GM19455 (cell line): ENCODE data around the gene HSD11B2.

Experiments
- ATAC-seq: cut with Tn5 transposase; IDR thresholded peaks from one replicate; pipeline ENCODE4 v1.9.1; 2021; ENCODE audit not compliant: unreplicated experiment

HSD11B2 gene

GRCh38 chr16:67470359-67470758 is 39.4 kb downstream of the HSD11B2 start:
- no peak for ATAC-seq

GRCh38 chr16:67471758-67472384 is 41.0 kb downstream of the HSD11B2 start:
- no peak for ATAC-seq

- no peak for ATAC-seq
Observed at GRCh38 chr16:67474551-67475455, 43.9 kb downstream of the HSD11B2 start.

- ATAC-seq = no peak
Observed at GRCh38 chr16:67477960-67478554, 47.1 kb downstream of the HSD11B2 start.

GRCh38 chr16:67480833-67481560 is 50.1 kb downstream of the HSD11B2 start, which contains the start of gene ATP6V0D1:
Gene ATP6V0D1 (minus strand): TSS chr16:67481157. CDS start chr16:67481086, 71 bp downstream.
- ATAC-seq = peak; percentile 89

- no peak for ATAC-seq
Observed at GRCh38 chr16:67481561-67482232, 50.8 kb downstream of the HSD11B2 start.

GRCh38 chr16:67482233-67482924 is 51.5 kb downstream of the HSD11B2 start:
- ATAC-seq = no peak

GRCh38 chr16:67483150-67483549 is 52.2 kb downstream of the HSD11B2 start, which contains the start of gene AGRP:
Gene AGRP (minus strand): TSS chr16:67483547. CDS start chr16:67483398, 149 bp downstream.
- ATAC-seq = no peak

- ATAC-seq = no peak
Observed at GRCh38 chr16:67483731-67484525, 53.0 kb downstream of the HSD11B2 start.

GRCh38 chr16:67486805-67487204 is 55.9 kb downstream of the HSD11B2 start:
- no peak for ATAC-seq
